Thymus (tissue), 11 donors: Measurements from ENCODE around the gene RAD21L1. TPM values are rescaled to one million over a fixed set of nuclear protein-coding genes. Genes with fewer than 3 reads are reported as not detected.

Source experiments
- DNase-seq, 9 donors: peaks; one replicate each; pipeline ENCODE4 v3.0.0-alpha.2; 2013; ENCODE audit warnings: low spot score in 9 of 9, low read depth in 6 of 9, missing footprints in 1 of 9
- H3K27ac ChIP-seq, 2 donors: one replicate each; pipeline ENCODE4 v1.5.1; 2013; ENCODE audit warnings: control low read depth in 1 of 2, low read depth in 1 of 2, low read length in 1 of 2, mild to moderate bottlenecking in 1 of 2, moderate library complexity in 1 of 2
- H3K27me3 ChIP-seq, 2 donors: one replicate each; pipeline ENCODE4 v1.5.1; 2013; ENCODE audit warnings: low read length in 1 of 2; ENCODE audit not compliant: control insufficient read depth in 2 of 2, insufficient read depth in 1 of 2
- H3K36me3 ChIP-seq, 2 donors: one replicate each; pipeline ENCODE4 v1.5.1; 2013; ENCODE audit warnings: low read length in 1 of 2, mild to moderate bottlenecking in 1 of 2, moderate library complexity in 1 of 2; ENCODE audit not compliant: control insufficient read depth in 2 of 2, insufficient read depth in 2 of 2
- H3K4me1 ChIP-seq, 2 donors: one replicate each; pipeline ENCODE4 v1.5.1; 2013; ENCODE audit warnings: low read length in 2 of 2; ENCODE audit not compliant: control insufficient read depth in 2 of 2, insufficient read depth in 2 of 2
- H3K4me3 ChIP-seq, 2 donors: one replicate each; pipeline ENCODE4 v1.5.1; 2013; ENCODE audit warnings: low read length in 2 of 2, control low read depth in 1 of 2, mild to moderate bottlenecking in 1 of 2
- H3K9me3 ChIP-seq, 2 donors: one replicate each; pipeline ENCODE4 v1.5.1; 2013; ENCODE audit warnings: low read length in 1 of 2, mild to moderate bottlenecking in 1 of 2; ENCODE audit not compliant: control insufficient read depth in 2 of 2, insufficient read depth in 1 of 2
- WGBS: extraction: QIAGEN DNeasy Blood & Tissue Kit; methylation state at CpG from one replicate; pipeline ENCODE4 v1.1.7; 2013; 5-methylcytosine and 5-hydroxymethylcytosine counted together
- polyA plus RNA-seq: library from polyadenylated mRNA; stranded (reverse); fragments of 200-250 nt; gene quantifications from one replicate; pipeline ENCODE4 v1.2.3, GENCODE V29; 2013
- total RNA-seq: library from RNA; stranded (reverse); fragments of 120-200 nt; gene quantifications from one replicate; pipeline ENCODE4 v1.2.4, GENCODE V29; 2013
- donor health status: healthy.

The RAD21L1 gene
- total and polyA plus RNA-seq, 2 donors = not detected

DNA sequence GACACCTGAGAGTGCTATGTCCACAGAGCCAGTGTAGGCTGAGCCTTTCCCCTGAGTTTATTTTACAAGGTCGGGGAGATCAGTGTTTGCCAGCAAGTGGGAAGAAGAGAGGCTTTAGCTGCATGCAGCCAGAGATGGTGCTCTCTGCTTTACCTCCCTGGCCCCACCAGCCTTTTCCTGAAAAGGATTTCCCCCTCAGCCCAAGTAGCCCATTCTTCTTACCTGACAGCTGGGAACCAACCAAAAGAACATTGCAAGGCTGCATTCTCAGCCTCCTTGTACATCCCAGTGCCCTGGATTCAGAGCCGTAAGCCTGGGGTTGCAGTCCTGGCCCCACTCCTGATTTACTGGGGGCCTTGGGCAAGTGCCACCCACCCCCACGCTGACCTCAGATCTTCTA lies 57.1 kb downstream of the RAD21L1 start:
- H3K36me3 ChIP-seq = no peaks in the 10 kb centered on the region

DNA sequence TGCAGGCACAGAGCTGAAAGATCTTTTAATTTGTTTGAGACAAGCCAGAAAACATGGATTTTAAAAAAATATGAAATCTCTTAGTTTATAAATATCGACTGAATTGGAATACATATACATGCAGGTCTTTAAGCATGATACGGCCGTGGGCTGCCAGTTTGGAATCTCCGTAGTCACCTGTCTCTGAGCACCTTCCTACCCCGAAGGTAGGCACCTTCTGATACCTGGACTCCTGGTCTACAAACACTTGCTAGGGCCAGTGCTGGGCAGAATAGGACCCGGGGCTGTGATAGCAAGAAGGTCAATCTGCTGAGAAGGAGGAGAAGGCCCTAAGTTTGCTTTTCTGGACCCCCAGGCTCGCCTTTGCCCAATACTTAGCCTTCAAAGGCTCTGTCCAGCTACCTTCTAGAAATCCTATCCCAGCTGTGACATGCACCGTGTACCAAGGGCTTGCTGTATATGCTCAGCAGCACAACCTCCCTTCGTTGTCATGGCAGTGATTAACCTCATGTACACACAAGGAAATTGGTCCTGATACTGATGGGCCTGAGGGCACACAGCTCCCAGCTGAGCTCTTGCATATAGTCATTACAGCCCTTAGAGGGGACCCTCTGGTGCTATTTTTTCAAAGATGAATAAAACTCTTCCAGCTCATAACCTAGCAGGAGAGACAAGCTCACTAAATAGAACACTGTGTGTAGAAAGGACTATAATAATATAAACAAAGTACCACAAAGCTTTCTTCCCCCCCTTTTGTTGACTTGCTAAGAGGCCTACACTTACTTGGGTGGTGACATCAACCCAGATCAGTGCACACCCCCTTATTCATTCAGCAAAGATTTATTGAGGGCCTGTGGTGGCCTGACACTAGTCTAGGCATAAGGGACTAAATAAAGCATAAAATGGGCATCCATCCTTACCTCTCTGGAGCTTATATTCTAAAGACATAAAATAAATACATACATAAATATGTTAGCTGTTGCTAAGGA lies 58.0 kb downstream of the RAD21L1 start:
- Histone ChIP-seq H3K36me3 (no peaks in the 10 kb centered on the region), H3K27me3 (no peaks in the 10 kb centered on the region), H3K4me1 (peaks cover 12 to 19% of the 10 kb centered on the region in 2 donors), H3K27ac (no peak overlapping the region), H3K4me3 (no peak overlapping the region), H3K9me3 (peaks cover 0 to 1% of the 10 kb centered on the region in 2 donors)
- DNase-seq = no peak
- WGBS = 96% methylated on average over 9 of the region's 9 CpGs

More for the DNA sequence above, 57.1 kb downstream of the RAD21L1 start:
- Histone ChIP-seq H3K27me3 (no peaks in the 10 kb centered on the region), H3K9me3 (peaks cover 0 to 1% of the 10 kb centered on the region in 2 donors), H3K4me1 (peaks cover 12 to 19% of the 10 kb centered on the region in 2 donors), H3K27ac (no peak overlapping the region), H3K4me3 (no peak overlapping the region)
- no peak for DNase-seq
- WGBS = 89% methylated on average over 3 of the region's 3 CpGs

DNA sequence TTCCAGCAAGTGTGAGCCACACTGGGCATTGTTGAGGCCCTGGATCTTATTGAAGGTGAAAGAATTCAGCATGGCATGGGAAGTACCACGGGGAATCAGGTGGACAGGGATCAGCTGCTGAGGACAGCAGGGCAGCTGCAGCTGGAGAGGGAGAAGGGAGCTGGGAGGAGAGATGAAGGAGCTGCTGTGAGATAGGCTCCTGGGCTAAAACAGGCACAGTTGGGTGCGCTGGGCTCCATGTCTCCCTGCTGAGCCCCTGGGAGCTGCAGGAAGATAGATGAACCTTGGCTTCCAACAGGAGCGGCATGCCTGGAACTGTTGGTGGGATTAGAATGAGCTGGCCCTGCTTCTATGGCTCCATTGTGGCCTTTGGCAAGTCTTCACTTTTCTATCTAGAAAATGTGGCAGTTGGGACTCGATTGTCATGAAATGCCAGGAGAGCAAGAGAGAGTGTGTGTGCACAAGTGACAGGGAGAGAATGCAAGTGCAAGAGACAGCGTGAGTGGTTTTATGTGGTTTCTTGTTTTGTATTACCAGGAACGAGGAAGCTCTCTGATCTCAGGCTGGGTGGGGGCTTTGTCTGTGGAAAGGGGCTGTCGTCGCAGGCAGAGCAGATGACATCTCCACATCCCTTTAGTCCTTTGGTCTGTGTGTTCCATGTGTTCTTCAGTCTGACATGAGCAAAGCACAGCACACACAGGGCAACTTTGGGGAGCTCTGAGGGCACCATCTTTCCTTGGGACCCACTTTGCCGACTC lies 60.6 kb downstream of the RAD21L1 start:
- 44% methylated on average over 9 of the region's 9 CpGs for WGBS
- no peaks in the 10 kb centered on the region for H3K36me3 ChIP-seq
- no peaks in the 10 kb centered on the region for H3K27me3 ChIP-seq
- H3K4me1 ChIP-seq = peaks cover 12 to 24% of the 10 kb centered on the region in 2 donors
- no peak overlapping the region for H3K4me3 ChIP-seq
- H3K27ac ChIP-seq = peak overlapping the region; percentile 59 to 73
- peak in 7 of 9 donors; percentile 30 to 87 (median 63) for DNase-seq
- H3K9me3 ChIP-seq = peaks cover 0 to 1% of the 10 kb centered on the region in 2 donors

DNA sequence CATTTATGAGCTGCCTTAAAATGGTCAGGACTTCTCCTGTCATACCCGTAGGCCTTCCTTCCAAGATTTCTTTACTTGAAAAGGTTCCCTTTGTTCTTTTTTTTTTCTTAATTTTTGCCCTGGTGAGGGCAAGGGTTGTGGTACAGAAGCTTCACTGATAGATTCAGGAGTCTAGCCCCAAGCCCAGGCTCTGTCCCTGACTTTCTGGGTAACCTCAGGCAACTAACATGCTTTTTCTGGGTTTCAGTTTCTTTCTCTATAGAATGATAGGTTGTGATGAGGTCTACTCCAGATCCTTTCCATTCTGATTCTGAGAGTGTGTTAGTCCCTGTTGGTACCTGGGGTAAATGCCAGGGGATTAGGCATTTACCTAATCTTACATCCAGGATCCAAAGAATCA lies 61.5 kb downstream of the RAD21L1 start:
- WGBS = 83% methylated on average over 1 of the region's 1 CpG

DNA sequence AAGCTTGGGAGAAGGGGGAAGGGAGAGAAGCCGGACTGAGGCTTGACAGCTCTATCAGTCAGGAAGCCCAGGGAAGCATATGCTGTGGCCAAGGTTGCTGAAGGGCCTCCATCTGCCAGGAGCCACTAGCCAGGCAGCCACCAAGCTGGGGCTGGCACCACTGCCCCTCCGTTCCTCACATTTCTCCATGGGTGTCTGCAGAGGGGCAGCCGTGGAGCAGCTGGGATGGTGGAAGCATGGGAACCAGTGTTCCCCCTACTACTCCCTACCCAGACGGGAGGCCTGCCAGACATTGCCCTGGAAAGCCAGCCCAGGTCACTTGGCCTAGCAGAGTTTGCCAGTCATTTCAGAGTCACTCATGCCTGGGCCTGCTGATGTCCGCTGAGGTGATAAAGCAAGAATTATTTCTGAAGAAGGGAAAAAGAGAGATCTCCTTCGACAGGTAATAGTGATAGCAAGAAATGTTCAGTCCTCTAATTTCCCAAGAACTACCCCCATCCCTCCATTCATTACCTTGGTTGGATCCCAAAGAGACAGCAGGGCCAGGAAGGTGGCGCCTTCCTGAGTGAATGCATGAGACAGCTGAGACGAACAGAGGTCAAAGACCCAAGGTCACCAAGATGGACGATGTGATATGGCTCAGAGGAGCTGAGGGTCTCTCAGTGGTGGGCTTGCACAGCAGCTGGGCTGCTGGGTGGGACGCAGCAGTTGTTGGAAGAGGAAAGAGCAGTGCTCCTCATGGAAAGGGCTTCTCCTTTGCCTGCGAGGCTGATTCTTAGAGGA lies 62.1 kb downstream of the RAD21L1 start:
- no peak for DNase-seq
- H3K27me3 ChIP-seq = no peaks in the 10 kb centered on the region
- WGBS = 97% methylated on average over 11 of the region's 11 CpGs
- no peaks in the 10 kb centered on the region for H3K9me3 ChIP-seq
- H3K27ac ChIP-seq = no peak overlapping the region
- H3K4me3 ChIP-seq = no peak overlapping the region
- H3K4me1 ChIP-seq = peaks cover 12 to 24% of the 10 kb centered on the region in 2 donors
- H3K36me3 ChIP-seq = no peaks in the 10 kb centered on the region

More for the DNA sequence above, 61.5 kb downstream of the RAD21L1 start:
- no peaks in the 10 kb centered on the region for H3K9me3 ChIP-seq
- H3K4me3 ChIP-seq = no peak overlapping the region
- no peaks in the 10 kb centered on the region for H3K27me3 ChIP-seq
- no peaks in the 10 kb centered on the region for H3K36me3 ChIP-seq
- DNase-seq = peak in 1 of 9 donors; percentile 33
- H3K4me1 ChIP-seq = peaks cover 12 to 24% of the 10 kb centered on the region in 2 donors
- no peak overlapping the region for H3K27ac ChIP-seq

DNA sequence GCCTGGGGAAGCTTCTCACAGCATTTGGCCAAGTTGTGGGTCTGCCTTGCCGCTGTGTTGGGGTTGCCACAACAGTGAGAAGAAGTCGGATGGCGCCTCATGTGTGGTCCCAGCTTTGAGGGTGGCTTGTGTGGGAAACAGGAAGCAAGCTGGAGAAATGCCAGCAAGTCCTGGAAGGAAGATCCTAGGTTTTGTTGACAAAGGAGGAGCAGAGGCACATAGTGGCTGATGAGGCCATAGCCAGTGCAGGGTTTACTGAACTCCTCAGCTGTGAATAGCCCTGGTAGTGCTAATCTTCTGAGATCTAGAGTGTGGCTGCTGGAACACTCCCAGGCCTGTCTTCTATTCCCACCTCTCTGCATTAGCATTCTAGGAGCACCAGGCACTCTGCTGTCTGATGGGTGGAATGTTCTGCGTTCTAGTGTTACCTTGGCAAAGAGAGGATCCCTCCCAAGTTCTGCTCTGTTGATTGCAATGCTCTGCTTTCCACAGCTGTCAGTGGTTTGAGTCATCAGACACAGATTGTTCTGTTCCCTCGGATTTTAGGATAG lies 65.4 kb downstream of the RAD21L1 start:
- no peak for DNase-seq
- no peaks in the 10 kb centered on the region for H3K9me3 ChIP-seq
- 73% methylated on average over 5 of the region's 5 CpGs for WGBS
- H3K36me3 ChIP-seq = no peaks in the 10 kb centered on the region
- H3K27me3 ChIP-seq = no peaks in the 10 kb centered on the region
- H3K4me3 ChIP-seq = no peak overlapping the region
- H3K27ac ChIP-seq = peak overlapping the region in 1 of 2 donors; percentile 25
- H3K4me1 ChIP-seq = peaks cover 10 to 24% of the 10 kb centered on the region in 2 donors

DNA sequence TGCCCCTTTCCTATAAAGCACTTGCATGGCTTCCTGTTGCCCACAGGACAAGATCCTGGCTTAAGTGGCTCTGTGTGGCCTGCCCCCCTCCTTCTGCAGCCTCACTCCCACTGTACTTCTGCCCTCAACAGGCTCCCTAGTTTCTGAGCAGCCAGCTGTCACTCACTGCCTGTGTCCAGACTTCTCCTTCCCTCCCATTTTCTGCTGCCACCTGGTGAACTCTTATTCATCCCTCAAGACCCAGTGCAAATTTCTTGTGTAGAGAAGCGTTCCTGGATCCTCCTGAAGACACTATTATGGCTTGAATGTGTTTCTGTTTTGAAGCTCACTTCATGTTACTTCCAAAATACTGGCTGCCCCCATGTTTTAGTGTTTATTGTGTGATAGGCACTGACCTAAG lies 66.8 kb downstream of the RAD21L1 start:
- Histone ChIP-seq H3K27ac (no peak overlapping the region), H3K9me3 (no peaks in the 10 kb centered on the region), H3K4me3 (no peak overlapping the region), H3K27me3 (no peaks in the 10 kb centered on the region), H3K36me3 (no peaks in the 10 kb centered on the region), H3K4me1 (peaks cover 0 to 12% of the 10 kb centered on the region in 2 donors)
- DNase-seq = no peak
- 99% methylated on average over 1 of the region's 1 CpG for WGBS

DNA sequence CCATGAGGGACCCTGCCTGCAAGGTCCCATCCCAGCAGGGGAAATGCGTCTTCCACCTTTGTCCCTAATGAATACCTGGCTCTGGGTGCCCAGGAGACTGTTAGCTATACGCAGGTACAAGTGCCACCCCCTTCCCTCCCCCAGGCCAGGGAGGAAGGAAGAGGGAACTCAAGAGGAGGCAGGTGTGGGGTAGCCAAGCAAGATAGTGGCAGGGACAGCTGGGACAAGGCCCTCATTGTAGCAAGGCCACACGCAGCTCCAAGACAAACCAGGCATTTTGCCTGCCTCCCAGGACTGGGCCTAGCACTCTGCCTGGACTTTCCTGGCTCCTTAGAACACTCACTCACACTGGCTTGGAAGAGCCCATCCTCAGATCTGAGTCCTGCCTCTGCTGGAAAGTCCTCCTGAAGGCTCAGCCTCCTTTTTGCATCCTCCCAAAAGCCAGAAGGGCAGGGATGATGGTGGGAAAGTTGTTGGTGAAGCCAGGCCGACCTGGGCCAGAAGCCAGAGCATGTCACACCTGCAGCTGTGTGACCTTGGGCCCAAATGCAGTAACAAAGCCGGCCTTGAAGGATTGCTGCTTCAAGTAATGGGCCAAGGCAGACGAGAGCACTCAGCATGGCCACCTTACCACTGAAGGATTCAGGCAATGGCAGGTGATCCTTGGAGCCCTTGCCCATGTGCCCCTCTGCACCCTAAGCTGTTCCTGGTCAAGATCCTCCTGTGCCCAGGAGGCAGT lies 68.0 kb downstream of the RAD21L1 start:
- 89% methylated on average over 6 of the region's 6 CpGs for WGBS
- H3K27ac ChIP-seq = no peak overlapping the region
- no peaks in the 10 kb centered on the region for H3K9me3 ChIP-seq
- no peaks in the 10 kb centered on the region for H3K36me3 ChIP-seq
- DNase-seq = no peak
- no peak overlapping the region for H3K4me3 ChIP-seq
- H3K27me3 ChIP-seq = no peaks in the 10 kb centered on the region
- H3K4me1 ChIP-seq = peaks cover 0 to 8% of the 10 kb centered on the region in 2 donors
